ENCODE measurements around the gene VPS26B.
"Not testable (repeated sequence)": the region's sequence is repeated elsewhere in the genome, so short reads cannot be mapped to it uniquely, and the experiment has no call there.

Gene VPS26B

DNA sequence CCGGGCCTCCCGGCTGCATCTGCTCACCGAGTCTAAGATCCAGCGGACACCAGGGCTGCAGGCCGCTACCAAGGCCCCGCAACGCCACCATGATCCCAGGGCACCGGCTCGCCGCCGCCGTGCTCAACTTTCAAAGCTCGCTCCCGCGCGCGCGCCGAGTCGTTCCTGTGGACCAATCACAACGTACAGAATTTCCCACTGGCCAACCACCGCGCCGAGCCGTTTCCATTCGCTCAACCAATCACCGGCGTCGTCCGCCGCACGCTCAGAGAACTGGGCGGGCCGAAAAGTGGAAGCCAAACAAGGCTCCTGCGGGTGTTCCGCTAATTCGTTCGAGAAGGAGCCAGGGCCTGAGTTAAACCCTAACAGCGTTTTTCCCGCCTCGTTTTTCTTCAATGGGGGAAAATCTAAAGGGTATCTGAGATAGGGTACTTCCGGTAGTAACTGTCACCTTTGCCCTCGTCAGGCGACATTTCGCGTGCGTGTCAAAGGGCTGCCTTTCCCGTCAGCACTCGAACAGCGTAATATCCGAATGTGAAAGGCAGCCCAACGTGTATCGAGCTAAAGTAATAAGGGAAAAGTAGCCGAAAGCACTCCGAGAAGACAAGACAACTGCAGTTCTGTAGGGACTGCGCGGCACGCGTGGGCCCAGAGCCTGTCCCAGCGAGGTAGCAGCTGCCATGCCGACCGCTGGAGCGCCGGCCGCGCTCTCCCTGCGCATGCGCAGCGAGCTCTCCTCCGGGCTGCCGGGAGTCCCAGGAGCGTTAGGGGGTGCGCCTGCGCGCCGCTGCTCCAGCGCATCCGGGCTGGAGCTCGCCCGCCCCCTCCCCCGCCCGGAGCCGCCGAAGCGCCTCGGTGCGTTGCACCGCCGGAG, at the start of gene VPS26B, which contains the start of gene NCAPD3:
Gene VPS26B, plus strand, starts transcription at position 836 of the 874 bp plus-strand sequence. CDS start 452 bp downstream, outside the sequence.
Gene NCAPD3, minus strand, starts transcription at position 132 of the 874 bp plus-strand sequence. Its CDS starts 41 bp downstream, at position 91.
- peak; percentile 93 for DNase-seq

DNA sequence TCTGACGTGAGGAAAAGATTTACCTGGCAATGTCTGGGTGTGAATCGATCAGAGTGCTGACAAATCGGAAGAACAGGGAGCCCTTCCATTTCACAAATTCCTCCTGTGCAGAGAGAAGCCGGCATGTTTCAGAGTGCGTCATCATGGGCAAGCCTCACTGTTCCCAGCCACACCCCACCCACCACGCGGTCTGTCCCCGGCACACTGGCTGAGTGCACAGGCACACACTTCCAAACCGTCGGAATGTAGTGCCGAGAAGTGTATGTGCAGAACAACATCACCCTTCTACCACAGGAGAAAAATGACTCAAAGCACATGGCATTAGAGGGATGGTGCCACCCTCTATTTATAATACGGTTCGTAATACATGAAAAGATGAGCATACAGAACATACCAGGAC, 48.2 kb upstream of the VPS26B start:
- DNase-seq, result no peak

DNA sequence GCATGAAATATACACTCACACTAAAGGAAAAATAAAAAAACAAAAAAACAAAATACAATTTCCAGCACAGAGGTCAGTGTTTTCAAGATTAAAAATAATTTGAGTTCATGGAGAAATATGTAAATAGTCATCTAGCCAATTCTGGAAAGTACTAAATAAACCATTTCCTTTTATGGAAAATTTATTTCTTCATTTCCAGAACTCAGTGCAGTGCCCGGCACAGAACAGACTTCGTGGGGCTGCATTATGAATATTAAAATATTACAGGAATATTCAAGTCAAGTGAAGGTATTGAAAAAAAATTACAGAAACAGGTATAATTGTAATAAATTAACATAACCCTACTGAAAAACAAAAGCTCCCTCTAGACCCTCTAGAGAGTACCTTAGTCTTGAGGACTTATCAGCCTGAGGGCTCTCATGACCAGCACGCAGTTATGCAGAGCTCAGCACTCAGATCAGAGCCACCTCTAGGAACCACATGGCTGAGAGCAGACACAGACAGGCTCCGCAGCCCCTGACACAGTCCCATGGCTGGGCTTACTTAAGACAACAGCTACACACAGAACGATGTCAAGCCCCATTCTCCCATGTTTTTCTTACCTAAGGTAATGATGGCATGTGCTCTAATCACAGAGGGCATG, 46.3 kb upstream of the VPS26B start:
- DNase-seq, result no peak

DNA sequence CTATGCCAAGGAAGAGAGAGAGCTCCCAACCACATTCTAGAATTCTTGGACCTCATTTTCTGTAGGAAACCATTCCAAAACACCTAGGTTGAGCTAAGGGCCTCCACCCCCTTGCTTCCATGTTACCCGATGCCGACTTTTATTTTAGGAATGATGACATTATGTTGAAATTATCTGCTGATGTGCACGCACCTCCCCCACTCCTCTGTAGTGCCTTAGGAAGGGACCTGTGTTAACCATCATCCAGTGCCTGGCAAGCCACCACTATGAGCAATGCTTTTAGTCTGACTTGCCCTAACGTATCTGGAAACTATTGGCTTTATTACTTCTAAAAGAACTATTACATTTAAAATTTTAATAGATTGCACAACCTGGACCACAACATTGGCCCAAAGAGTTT, 42.8 kb upstream of the VPS26B start:
- no peak for DNase-seq

DNA sequence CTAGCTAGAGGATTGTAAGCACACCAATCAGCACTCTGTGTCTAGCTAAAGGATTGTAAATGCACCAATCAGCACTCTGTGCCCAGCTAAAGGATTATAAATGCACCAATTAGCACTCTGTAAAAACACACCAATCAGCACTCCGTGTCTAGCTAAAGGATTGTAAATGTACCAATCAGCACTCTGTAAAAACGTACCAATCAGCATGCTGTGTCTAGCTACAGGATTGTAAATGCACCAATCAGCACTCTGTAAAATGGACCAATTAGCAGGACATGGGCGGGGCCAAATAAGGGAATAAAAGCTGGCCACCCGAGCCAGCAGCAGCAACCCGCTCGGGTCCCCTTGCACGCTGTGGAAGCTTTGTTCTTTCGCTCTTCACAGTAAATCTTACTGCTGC, 36.4 kb upstream of the VPS26B start:
- DNase-seq, result not testable (repeated sequence)

DNA sequence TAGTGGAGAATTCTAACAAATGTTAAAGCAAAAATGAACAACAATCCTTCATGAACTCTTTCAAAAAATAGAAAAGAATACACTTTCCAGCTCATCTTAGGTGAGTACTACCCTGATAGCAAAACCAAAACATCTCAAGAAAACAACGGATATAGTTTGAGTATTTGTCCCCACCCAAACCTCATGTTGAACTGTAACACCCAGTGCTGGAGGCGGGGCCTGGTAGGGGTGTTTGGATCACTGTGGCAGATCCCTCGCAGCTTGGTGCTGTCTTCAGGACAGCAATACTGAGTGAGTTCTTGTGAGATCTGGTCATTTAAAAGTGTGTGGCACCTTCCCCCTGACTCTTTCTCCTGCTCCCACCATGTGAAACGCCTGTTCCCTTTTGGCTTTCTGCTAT, 27.7 kb upstream of the VPS26B start:
- no peak for DNase-seq

DNA sequence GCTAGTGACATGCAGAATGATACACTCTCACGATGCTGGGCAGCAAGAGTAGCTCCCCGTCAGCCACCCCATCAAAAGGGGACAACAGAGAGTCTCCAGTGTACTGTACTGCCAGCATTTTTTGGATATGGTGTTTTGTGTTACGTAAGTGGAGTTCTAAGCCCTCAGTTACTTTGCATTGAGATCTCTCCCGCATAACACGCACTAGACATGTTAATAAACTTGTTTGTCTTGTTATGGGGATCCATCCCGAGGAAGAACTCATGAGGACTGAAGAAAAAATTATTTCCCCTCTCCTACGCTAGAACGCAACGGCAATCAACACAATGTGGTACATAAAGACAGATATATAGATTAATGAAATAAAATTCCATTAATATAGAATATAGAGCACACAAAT, 24.9 kb upstream of the VPS26B start:
- DNase-seq, result no peak

DNA sequence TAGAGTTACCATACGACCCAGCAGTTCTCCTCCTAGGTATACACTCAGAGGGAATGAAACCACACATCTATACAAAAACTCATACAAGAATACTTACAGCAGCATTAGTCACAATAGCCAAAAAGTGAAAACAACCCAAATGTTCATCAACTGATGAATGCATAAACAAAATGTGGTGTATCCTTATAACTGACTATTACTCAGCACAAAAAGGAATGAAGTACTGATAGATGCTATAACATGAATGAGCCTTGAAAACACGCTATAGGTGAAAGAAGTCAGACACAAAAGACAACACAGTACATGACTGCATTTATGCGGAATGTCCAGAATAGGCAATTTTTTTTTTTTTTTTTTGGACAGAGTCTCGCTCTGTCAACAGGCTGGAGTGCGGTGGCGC, 23.8 kb upstream of the VPS26B start:
- no peak for DNase-seq

DNA sequence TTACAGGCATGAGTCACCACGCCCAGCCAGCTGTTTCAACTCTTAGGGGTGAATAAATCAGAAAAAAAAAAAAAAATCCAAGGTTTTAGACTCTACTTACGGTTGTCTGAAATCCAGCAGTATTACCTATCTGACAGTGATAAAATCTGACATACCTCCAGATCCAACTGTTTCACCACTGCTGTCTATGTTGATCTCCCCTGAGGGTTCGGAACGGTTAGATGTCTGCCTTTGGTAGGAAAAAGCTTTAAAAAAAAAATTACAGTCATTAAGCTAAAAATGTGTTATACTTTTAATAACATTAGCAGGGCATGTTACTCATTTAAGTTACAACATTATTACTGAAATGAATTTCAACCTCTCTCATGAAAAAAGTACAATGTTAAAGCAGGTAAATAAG, 21.8 kb upstream of the VPS26B start:
- DNase-seq, result no peak

DNA sequence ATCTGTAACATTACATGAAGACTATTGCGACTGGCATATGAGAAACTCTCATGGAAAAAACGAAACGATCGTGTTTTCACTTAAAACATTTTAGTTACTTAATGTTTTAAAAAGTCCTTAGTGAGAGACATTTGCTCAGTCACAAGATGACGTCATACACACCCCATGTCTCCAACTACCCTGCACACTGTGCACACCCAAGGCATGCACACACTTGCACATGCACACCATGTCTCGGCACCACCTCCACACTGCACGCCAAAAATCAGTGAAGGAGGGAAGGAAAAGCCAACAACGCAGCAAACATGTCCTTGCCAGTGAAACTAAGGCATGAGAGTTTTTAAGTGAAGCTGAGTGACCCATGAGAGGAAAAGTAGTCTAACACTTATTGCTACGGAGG, 18.7 kb upstream of the VPS26B start:
- no peak for DNase-seq

DNA sequence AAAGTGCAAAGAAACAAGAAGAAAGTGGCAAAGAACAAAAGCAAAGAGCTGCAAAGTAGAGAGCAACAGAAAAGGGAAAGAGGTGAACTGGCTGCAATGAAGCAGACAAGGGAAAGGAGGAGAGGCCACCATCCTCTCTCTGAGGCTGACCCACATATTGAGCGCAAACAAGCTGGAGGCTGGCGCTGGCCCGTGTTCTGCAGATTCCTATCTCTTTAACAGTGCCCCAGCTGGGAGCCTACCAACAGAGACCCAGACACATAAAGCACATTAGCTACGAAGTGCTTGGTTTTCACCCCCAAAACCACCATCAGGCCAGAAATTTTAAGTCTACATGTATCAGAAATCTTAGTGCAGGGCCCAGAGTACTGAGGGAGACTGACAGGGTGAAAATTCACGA, 18.3 kb upstream of the VPS26B start:
- no peak for DNase-seq

DNA sequence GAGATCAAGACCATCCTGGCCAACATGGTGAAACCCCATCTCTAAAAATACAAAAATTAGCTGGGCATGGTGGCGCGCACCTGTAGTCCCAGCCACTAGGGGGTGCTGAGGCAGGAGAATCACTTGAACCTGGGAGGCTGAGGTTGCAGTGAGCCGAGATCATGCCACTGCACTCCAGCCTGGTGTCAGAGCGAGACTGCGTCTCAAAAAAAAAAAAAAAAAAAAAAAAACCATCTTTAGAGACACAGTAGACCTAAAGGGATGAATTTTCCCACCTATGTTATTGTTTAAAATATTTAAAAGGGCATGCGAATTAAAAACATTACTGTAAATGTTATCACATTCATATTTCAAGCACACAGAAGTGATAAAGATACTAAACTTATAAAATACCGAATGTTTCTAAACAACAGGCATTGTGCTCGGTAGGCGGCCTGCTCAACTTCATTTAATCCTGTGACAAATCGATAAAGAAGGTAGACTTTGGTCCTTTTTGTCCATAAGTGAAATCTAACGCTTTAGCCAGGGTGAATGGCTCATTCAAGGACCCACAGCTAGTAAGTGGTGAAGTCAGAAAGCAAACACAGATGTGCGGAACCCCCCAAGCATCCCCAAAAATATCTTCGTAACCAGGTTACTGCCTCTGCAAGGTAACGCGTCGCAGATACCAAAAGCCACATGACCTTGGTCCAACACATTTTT, 16.8 kb upstream of the VPS26B start:
- DNase-seq, result peak; percentile 52

DNA sequence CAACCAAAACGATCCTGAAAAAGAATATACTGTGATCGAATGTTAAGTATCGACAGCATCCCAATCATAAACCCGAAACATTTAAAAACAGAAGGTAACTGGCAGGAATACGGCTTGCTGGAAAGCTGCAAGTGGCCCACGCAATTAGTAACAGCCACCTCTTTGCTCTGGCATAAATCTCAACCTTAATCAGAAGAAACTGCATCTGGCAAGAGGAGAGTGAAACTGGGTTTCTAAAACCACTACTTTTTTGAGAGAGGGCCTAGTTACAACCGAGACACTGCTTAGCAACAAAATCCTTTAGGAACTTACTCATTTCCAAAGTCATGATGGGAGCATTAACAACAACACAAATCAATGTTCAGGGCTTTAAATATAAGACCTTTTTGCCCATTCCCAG, 8.6 kb upstream of the VPS26B start:
- no peak for DNase-seq

DNA sequence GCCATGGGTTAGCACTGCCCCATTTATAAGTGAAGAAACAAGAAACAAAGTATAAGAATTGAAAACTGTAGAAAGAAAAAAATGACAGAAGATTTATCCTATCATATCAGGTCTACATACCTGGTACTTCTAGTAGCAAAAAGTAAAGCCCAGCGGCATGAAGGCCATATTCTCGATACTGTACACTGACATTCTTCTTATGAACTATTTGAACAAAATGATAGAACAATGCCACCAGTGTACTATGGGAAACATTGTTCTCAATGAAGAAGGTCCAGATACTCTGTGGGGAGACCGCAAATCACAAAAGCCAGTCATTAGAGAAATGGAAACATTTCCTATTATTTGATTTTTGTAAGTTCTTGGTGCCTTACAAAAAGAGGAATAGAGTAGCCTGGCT, 7.7 kb upstream of the VPS26B start:
- no peak for DNase-seq

DNA sequence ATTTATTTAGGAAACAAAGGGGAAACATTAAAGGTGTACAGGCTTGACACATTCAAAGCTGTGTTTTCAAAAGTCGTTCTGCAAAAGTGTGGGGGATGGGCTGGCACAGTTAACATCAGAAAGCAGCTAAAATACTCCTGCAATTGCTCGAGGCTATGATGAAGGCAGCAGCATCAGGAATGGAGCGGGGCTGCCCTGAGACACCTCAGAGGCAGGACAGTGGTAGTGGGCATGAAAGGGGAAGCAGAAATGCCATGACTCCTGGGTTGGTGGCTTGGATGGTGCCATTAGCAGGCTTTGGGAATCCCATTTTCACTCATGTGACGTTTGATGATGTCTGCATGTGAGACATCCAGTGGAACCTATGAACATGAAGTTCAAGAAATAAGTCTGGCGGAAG, 1.4 kb upstream of the VPS26B start:
- no peak for DNase-seq

DNA sequence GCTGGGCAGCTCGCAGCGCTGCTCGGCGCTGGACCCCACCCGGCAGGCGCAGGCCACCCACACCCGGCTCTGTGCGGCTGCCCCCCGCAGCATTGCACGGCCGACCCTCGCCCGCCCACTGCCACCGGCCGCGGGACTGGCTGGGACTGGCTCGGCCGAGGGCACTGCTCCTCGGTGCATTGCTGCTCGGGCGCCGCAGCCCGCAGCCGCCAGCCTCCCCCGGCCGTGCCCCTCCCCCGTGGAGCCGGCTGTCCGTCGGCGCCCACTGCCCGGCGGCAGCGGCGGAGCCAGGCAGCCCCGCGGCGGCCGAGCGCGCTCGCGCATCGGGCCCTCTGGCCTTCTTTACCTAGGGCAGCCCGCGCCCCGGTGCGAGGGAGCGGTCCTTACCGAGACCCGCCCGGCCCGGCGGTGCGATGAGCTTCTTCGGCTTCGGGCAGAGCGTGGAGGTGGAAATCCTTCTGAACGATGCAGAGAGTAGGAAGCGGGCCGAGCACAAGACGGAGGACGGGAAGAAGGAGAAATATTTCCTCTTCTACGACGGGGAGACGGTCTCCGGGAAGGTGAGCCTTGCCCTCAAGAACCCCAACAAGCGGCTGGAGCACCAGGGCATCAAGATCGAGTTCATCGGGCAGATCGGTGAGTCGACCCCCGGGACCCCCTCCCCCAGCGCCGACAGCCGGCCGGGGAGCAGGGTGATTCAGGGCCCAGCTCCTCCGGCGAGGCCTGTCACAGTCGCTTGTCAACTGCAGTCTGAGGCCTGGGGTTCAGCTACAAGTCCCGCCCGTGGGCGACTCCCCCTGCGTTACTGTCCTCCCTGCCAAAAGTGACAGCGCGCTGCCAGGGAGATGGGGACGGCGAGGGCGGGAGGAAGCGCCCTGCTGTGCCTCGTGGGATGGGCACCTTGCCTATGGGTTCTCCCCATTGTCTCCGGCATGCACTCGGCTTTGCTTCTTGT, 516 bp downstream of the VPS26B start:
- DNase-seq, result peak; percentile 29

DNA sequence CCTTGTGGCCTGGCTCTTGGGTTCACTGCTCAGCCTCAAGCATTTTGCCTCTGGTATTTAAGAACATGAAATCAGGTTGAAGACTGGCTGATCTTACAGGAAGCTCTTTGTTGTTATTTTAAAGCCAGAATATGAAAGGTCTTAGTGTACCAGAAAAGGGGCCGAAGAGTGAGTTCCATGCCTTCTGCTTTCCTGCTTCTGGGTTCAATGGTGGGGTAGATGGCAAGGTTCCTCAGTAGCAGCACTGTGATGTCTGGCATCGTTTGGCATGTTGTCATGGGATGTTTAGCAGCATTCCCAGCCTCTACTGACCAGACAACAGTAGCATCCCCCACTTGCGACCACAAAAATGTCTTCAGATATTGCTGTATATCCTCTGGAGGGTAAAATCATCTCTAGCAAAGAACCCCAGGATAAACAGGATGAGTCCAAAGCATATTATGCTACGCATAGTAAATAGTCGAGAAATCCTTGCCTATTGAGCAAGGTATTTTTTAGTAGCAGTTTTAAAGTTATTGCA, 2.4 kb downstream of the VPS26B start:
- DNase-seq, result no peak

DNA sequence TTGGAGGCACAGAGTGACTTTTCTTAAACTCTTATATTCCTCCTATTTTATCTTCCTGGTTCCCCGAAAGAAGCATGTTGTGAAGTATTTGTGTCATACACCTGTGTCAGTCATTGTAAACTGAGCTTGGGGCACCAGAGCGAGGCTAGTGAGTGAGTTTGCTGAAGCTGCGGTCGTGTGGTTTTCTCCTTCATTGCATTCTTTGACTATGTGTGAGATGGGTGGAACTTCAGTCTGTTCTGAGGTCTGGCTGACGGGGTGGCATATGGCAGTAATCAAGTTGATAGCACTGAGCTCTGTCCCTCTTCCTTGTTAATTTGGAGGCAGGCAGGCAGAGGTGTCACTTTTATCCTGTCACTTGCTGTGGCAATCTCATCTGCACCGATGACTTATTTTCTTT, 4.2 kb downstream of the VPS26B start:
- DNase-seq, result no peak

DNA sequence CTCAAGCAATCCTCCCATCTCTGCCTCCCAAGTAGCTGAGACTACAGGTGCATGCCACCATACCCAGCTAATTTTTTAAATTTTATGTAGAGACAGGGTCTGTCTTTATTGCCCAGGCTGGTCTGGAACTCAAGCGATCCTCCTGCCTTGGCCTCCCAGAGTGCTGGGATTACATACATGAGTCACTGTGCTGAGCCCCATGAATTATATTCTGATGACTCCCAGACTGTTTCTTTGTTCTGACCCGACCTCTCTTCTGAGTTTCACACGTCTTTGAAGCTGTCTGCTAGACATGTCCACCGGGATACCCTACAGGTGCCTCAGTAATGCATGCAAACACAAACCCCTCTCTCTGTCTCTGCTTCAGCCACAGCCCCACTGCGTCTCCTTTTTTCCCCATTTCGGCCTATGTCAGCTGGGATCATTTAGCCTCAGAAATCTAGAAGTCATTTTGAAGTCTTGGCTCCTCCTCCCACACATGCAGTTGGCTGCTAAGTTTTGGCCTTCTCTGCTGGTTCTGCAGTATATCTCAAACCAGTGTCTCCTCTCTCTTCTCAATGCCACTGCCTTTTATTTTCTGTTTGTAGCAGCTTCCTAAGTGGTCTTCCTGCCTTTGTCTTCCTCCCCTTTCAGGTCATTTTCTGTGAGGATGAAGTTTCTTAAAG, 4.8 kb downstream of the VPS26B start:
- DNase-seq, result no peak

DNA sequence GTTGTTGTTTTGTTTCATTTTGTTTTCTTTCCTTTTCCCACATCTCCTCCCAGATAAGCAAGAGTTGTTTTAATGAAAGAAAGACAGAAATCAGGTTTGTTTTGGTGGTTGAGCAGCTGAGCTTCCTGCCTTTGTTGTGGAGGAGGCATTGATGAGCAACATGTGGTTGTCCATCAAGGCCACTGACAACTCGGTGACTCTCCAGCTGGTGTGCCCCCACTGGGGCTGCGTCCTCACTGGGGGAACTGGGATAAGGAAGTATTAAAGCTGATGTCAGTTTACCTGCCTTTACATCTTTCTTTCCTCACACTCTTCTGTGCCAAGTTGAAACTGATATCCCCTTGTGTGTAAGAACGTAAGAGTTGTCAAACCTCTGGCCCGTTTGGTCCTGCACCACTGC, 5.9 kb downstream of the VPS26B start:
- no peak for DNase-seq

DNA sequence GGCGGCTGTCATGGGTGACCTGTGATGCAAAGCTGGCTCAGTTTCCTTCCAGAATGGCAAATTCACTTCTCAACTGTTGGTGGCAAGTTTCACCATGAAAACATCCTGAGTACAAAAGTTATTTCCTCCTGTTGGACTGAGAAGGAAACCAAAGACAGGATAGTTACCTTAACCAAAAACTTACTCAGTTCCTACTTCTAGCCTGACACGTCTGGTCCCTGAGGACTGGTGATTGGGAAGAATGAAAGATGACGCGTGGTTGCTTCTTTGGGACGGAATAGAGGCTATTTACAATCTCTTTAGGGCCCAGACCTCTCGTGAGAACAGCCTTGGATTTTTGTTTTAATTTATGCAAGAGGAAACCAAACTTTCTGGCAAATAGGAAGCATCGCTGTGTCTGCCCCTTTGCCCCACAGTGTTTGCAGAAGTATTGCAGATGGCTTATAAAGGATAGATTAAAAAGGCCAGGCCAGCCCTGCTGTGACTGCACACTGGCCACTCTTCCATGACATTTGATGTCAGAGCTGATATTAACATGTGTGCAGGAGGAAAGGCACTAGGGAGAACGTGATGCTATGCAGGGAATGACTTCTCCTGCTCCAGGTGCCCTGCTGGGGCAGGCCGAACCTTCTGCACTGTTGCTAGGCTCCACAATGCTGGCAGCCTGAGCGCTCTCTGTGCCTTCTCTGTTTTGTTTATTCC, 7.6 kb downstream of the VPS26B start:
- no peak for DNase-seq

Measured in activated CD4-positive, alpha-beta T cell treated with anti-CD3 and anti-CD28 coated beads for 1 hour (primary cell).